A673 (cell line): ENCODE measurements around the gene WDR46. TPM values are rescaled to one million over a fixed set of nuclear protein-coding genes. Genes with fewer than 3 reads are reported as not detected.
"Not testable (repeated sequence)": the region's sequence is repeated elsewhere in the genome, so short reads cannot be mapped to it uniquely, and the experiment has no call there.

Experiments
- BruUV-seq: library from RNA; stranded (reverse); fragments of 400-500 nt; replicated peaks from 2 replicates; lab custom pipeline; 2021; lab: Mats Ljungman, UMichigan
- CTCF ChIA-PET: fragments of 300-600 bp; sonication (Branson Sonifier 250); formaldehyde crosslinking; loops from one replicate; lab custom pipeline; 2022; ENCODE audit warnings: antibody characterized with exemption; lab: Charles Lee
- POLR2A ChIA-PET: fragments of 300-600 bp; sonication (Branson Sonifier 250); formaldehyde crosslinking; loops from one replicate; lab custom pipeline; 2022; ENCODE audit warnings: antibody characterized with exemption; ENCODE audit not compliant: low non-redundant PET; lab: Charles Lee
- DNase-seq: peaks from one replicate; pipeline ENCODE4 v3.0.0-alpha.2; 2015; ENCODE audit warnings: low spot score
- H3K27ac ChIP-seq: fragments of 200-600 bp; sonication (generic); 2 replicates; pipeline ENCODE4 v1.5.1; 2016; ENCODE audit warnings: mixed run types, low read depth, mild to moderate bottlenecking, mixed read lengths, antibody characterized with exemption, low read length; ENCODE audit not compliant: poor library complexity, severe bottlenecking
- H3K27me3 ChIP-seq: fragments of 200-600 bp; sonication (generic); replicated peaks from 2 replicates; pipeline ENCODE4 v1.6.1; 2017; ENCODE audit warnings: mixed run types, low read depth, mild to moderate bottlenecking, mixed read lengths, antibody characterized with exemption, low read length; ENCODE audit not compliant: insufficient read depth, poor library complexity
- H3K36me3 ChIP-seq: fragments of 200-600 bp; sonication (generic); 2 replicates; pipeline ENCODE4 v1.6.1; 2016; ENCODE audit warnings: mixed run types, mild to moderate bottlenecking, mixed read lengths, antibody characterized with exemption, low read length; ENCODE audit not compliant: insufficient read depth, poor library complexity, severe bottlenecking
- H3K4me1 ChIP-seq: fragments of 200-600 bp; sonication (generic); 2 replicates; pipeline ENCODE4 v1.6.1; 2017; ENCODE audit warnings: mixed run types, mild to moderate bottlenecking, mixed read lengths, antibody characterized with exemption, low read length; ENCODE audit not compliant: insufficient read depth, poor library complexity, severe bottlenecking
- H3K4me3 ChIP-seq: fragments of 200-600 bp; sonication (generic); 2 replicates; pipeline ENCODE4 v1.5.1; 2016; ENCODE audit warnings: low read depth, mixed run types, mild to moderate bottlenecking, mixed read lengths, low read length; ENCODE audit not compliant: poor library complexity, severe bottlenecking
- H3K9me3 ChIP-seq: fragments of 200-600 bp; sonication (generic); 2 replicates; pipeline ENCODE4 v1.6.1; 2016; ENCODE audit warnings: mixed run types, low read depth, mild to moderate bottlenecking, mixed read lengths, antibody characterized with exemption, low read length; ENCODE audit not compliant: poor library complexity, severe bottlenecking
- CTCF ChIP-seq: fragments of 300-800, 200-600 bp; sonication (generic); conservative IDR thresholded peaks from 2 replicates; pipeline ENCODE4 v1.5.1; 2017; ENCODE audit warnings: low read depth, mild to moderate bottlenecking, antibody characterized with exemption, low read length, moderate library complexity, mixed read lengths
- EZH2 ChIP-seq: fragments of 200-600 bp; sonication (generic); IDR thresholded peaks from 2 replicates; pipeline ENCODE4 v1.6.1; 2017; ENCODE audit warnings: borderline replicate concordance, low read depth, mild to moderate bottlenecking, mixed read lengths, antibody characterized with exemption, low read length; ENCODE audit not compliant: poor library complexity, severe bottlenecking
- intact Hi-C: fragments of 100-400 bp; cut with micrococcal nuclease; formaldehyde crosslinking; loops from one replicate; pipeline ENCODE4 v1.10.0; 2022; ENCODE audit not compliant: unreplicated experiment
- total RNA-seq: library from RNA; stranded (reverse); gene quantifications from 2 replicates; pipeline ENCODE4 v1.2.3, GENCODE V29; 2021

The WDR46 gene
- total RNA-seq, 1 experiment from 2014 or later = 97.9 TPM

GRCh38 chr6:33271117-33271467 is 17.9 kb downstream of the WDR46 start:
- peaks cover 67% of the 10 kb centered on the region for H3K36me3 ChIP-seq
- no peak for TF ChIP-seq CTCF
- no peak for TF ChIP-seq EZH2
- H3K27me3 ChIP-seq = no peaks in the 10 kb centered on the region
- peak overlapping the region; percentile 99 for H3K27ac ChIP-seq
- BruUV-seq = TSS peak; percentile 82
- peaks cover 31% of the 10 kb centered on the region for H3K4me1 ChIP-seq
- CTCF ChIA-PET = no interaction called here
- POLR2A ChIA-PET = interaction anchor here (0.8 to 1.0 kb wide), 2 partner anchors 18 to 47 kb away, joined by 3 to 4 read pairs; partner anchors contain the start of genes WDR46 and ZBTB22
- H3K9me3 ChIP-seq = no peaks in the 10 kb centered on the region
- H3K4me3 ChIP-seq = peak overlapping the region; percentile 68
- intact Hi-C loops = no loop called here
- no peak for DNase-seq

GRCh38 chr6:33264015-33264414 is 25.0 kb downstream of the WDR46 start:
- peaks cover 50% of the 10 kb centered on the region for H3K36me3 ChIP-seq
- no peaks in the 10 kb centered on the region for H3K27me3 ChIP-seq
- no TSS peak for BruUV-seq
- DNase-seq = no peak
- intact Hi-C loops = no loop called here
- no peaks in the 10 kb centered on the region for H3K9me3 ChIP-seq
- no peak overlapping the region for H3K4me3 ChIP-seq
- TF ChIP-seq CTCF (no peak), EZH2 (no peak)
- no peak overlapping the region for H3K27ac ChIP-seq
- ChIA-PET CTCF (no interaction called here), POLR2A (no interaction called here)
- no peaks in the 10 kb centered on the region for H3K4me1 ChIP-seq

GRCh38 chr6:33262490-33262889 is 26.5 kb downstream of the WDR46 start:
- intact Hi-C loops, DNase-seq, H3K4me3 ChIP-seq, H3K9me3 ChIP-seq, H3K27ac ChIP-seq, POLR2A ChIA-PET, CTCF ChIA-PET, H3K27me3 ChIP-seq, BruUV-seq, H3K4me1 ChIP-seq: not testable (repeated sequence)
- peaks cover 39% of the 10 kb centered on the region for H3K36me3 ChIP-seq

- CTCF ChIA-PET = no interaction called here
Measured at GRCh38 chr6:33259032-33259431, 30.0 kb downstream of the WDR46 start.

More at GRCh38 chr6:33259032-33259431, 30.0 kb downstream of the WDR46 start:
- no peak for TF ChIP-seq EZH2
- TF ChIP-seq CTCF = no peak
- H3K4me3 ChIP-seq = no peak overlapping the region
- no peaks in the 10 kb centered on the region for H3K27me3 ChIP-seq
- POLR2A ChIA-PET = no interaction called here
- H3K36me3 ChIP-seq = peaks cover 18% of the 10 kb centered on the region
- no peaks in the 10 kb centered on the region for H3K4me1 ChIP-seq
- no peak overlapping the region for H3K27ac ChIP-seq
- H3K9me3 ChIP-seq = no peaks in the 10 kb centered on the region
- no peak for DNase-seq
- intact Hi-C loops = no loop called here
- no TSS peak for BruUV-seq
